Measurements from ENCODE around the gene DPYSL3.

The DPYSL3 gene

DNA sequence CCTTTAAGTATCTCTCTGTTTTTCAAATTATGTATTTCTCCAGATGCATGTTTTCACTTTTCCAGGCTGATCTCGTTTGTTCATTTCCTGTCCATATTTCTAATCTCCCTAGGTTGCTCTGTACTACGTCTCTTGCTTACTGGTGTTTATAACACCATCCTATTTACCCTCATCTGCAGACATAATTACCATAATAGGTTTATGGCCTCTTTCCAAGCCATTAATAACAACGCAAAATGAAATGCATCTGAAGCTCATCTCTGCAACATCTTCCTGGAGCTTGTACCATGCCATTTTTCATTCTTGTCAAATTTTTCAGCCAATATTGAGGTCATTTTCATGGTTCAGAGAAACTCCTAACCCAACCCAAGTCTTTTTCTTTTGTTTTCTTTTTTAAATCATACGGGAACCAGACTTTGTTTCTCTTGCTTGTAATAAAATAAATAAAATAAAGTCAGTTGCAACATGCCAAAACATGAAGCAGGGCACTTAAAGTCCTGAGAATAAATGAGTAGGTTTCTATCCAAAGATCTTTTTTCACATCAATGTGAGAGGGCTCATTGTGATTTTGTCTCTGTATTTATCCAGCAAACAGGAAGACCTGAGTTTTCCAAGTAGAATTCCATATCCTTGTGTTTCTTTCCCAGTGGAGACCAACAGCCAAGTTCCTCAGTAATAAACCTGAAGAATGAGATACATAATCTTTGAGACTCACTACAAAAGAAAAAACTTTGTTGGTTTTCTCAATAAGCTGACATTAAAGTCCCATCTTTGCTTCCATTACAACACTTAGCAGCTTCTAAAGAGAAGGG, 37.0 kb downstream of the DPYSL3 start:
- no peak for DNase-seq (ENCODE audit: low read depth)

DNA sequence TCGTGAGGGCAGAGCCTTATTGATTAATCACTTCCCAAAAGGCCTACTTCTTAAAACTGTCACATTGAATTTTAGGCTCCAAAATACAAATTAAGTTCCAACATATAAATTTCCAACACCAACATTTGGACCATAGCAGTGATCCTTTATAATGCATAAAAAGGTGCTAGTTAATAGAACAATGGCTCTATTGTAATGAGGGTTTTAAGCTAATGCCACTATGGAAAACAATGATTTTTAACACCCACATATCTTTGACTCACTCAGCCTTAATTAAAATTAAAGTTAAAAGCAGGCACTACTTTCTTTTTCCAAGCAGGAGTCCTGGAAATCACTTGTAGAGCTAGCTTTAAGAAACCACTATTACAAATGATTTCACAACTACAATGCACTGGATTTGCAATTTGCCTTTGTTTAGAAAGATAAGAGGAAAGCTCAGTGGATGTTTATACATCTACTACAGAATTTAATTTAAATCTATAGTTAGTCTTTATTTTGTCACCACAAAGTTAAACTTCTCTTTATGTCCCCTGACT, 41.8 kb downstream of the DPYSL3 start:
- peak; percentile 74 for DNase-seq (ENCODE audit: low read depth)

DNA sequence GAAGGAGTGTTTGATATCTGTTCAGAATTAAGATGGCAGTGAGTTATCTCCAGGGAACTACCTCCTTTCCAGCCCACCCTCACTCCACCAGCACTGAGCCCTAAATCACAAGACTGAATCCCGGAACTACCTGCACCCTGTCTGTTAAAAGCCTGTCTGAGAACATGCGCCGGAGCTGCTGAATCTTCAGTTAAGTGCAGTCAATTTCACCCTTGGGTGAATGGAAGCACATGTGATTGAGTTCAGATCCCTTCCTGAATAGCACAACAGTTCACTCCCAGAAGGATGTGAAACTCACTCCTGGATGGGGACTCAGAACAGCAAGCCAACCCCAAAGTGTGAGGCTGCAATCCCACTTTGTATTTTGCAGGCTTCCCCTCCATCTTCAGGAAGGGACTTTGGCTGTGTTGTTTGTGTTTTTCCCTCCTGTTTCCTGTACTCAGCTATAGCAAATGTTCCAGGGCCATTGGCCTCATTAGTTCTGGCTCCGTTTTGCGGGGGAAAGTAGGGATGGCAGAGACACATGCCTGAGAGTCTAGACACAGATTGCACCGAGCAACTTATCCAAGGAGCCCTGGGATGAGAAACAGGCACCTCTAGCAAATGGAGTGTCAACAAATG, 43.4 kb downstream of the DPYSL3 start:
- DNase-seq (ENCODE audit: low read depth) = no peak

DNA sequence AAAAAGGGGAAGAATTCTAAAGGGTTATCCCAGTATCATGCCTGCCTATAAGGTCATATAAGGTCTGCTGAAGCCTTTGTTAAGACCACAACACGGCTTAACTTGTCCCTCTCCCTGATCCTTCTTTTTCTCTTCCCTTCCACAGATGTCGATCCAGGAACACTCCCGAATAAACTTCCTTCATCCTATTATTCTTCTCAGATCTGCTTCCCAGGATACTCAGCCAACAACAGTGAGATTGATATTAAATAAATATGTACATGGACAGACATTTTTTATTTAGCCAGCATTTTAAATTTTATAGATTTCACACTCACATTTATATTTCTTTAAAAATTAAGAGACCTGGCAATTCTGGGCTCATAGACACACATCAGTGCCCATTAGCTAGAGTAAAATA, 44.1 kb downstream of the DPYSL3 start:
- DNase-seq (ENCODE audit: low read depth) = no peak

DNA sequence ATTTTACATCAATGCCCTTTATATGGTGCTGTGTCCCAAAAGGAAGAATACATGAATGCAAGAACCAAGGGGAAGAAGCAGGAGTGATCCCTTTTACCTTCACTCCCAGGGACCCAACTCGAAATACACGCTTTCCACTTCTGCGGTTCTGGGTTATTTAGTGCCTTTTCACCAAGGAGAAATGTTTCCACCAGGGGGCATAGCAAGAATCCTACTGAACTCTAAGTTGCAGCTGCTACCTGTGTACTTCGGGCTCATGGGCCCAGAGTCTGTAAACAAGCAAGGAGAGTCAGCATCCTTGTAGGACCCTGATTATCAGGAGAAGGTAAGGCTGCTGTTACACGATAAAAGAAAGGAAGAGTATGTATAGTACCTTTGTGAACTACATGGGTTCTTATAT, 45.7 kb downstream of the DPYSL3 start:
- DNase-seq (ENCODE audit: low read depth) = peak; percentile 69

DNA sequence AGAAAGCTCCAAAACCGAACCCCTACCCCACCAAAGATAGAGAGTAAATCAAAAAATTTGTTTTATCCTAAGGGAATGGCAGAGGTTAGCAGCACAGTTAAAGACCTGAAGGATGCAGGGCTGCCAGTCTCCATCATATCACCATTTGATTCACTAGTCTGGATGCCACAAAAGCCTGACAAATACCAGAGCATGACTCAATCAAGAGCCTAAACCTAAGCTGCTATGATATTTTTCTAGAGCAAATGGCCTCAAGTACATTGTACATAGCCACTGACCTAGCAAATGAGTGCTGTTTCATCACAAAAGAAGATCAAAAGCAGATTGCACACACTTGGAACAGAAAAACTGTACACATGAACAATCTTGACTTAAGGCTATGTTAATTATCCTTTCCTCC, 48.0 kb downstream of the DPYSL3 start:
- peak; percentile 79 for DNase-seq (ENCODE audit: low read depth)

DNA sequence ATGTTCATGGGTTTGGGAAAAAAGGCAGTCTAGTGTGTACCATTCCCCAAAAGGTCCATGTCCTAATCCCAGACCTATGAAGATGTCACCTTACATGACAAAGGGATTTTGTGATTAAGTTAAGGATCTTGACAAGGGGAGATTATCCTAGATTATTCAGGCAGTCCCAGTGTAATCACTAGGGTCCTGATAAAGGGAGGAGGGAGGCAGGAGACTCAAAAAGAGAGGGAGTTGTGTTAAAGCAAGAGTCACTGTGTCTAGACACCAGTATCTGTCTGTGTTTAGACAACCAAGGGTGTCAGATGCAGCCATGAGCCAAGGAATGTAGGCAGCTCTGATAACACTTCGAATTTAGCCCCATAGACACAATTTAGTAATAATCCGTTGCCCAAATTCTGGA, 49.5 kb downstream of the DPYSL3 start:
- no peak for DNase-seq (ENCODE audit: low read depth)

DNA sequence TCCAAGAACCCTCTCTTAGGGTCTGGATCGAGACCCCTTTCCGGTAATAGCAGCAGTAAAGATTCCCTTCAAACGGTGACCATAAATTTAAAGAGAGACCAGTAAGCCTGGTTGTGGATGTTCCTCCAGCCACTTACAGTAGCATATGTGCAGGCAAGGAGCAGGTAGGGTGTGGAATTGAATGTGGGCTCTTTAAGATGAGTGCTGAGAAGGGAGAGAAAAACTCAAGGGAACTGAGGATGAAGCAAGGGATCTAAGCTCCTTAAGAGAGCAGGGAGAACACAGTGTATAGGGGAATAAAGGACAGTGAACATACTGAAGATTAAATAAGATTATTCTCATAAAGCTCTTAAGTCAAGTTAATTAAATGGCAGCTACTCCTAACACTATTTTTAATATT, 51.3 kb downstream of the DPYSL3 start:
- no peak for DNase-seq (ENCODE audit: low read depth)

DNA sequence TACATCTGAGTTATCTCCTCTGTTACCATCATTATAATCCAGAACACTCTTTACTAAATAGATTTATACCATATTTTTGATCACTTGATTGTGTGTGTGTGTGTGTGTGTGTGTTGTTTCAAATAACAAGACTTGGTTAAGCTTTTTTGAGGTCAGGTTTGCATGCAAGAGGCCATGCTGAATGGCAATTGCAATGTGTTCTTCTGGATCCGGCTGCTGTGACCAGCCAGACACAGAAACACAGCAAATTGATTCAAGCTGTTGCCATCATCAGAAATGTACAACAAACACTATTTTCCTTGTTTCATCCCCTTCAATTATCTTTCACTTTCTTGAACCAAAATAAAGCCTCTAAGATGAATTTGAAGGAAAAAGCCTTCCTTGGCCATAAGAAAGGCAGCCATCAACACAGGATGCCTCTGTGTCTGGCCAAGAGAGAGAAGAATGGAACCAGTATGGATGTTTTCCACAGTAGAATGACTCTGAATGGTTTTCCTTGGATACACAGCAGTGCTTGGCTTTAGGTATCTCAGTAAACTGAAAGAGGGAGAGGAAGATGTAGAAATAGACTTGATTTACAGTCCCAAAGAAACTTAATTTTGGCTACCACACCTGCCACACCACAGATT, 53.9 kb downstream of the DPYSL3 start:
- no peak for DNase-seq (ENCODE audit: low read depth)

DNA sequence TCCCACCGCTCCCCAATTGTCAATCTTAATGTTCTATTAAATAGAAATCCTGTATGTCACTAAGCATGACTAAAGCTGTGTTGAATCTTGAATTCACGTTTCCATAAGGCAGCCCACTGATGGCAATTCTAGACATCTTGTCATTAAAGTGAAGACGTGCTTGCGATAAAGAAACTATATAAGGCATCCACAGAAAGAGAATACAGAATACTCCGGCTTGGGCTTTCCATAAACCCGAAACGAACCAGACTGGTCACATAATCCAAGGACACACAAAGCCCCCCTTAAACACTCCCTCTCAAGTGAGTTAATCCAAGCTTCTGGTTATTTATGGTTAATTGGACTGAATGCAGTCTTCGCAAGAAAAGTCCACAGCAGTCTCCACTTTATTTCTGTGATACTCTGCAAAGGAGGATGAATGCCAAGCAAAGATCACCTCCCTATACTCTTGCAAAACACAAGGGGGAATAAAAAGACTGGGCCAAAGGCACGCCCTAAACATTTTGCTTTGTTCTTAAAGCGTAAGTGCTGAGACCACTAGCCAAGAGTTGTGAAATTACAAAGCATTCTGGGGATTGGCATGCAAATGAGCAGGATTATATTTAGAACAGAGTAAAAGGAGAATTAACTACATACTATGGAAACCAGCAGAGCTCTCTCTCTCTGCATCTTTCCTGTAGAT, 54.7 kb downstream of the DPYSL3 start:
- DNase-seq (ENCODE audit: low read depth) = peak; percentile 85

DNA sequence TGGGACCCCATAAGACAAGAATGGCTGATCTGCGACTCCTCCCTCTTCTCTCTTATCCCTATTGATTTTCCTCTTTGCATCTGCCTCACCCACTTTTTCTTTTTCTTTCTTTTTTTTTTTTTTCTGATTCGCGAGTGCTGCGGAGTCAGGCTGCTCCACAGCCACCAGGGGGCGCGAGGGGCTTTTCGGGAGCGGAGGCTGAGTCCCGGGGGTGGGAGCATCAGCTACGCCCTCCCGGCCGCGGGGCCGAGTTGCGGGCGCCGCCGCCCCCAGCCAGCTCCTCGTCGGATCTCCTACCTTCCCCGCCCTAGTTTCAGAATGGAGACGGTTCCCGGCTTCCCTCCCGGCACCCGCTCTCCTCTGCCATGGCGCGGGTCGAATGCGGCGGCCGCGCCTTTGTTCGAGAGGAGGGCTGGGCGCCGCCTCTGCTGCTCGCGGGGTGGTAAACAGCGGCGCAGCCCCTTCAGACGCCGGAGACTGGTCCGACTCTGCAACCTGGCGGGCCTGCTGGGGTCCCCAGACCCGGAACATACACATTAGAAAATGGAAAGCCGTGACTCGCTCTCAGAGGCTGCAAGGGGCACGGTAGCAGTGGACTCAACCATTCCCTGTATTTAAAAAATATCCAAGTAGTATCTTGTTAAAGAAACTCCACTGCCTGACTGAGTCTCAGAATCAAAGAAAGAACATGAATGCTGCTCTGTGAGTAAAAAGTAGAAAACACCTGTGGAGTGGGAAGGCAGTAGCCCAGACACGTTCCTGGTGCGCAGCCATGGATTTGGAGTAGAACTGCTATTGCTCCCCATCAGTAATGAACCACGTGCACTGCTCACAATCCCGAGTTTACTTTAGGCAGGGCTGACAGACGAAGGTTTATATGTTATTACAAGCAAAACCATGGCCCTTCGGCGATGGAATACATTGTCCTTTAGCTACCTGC, 55.7 kb downstream of the DPYSL3 start:
- DNase-seq (ENCODE audit: low read depth) = peak; percentile 78

DNA sequence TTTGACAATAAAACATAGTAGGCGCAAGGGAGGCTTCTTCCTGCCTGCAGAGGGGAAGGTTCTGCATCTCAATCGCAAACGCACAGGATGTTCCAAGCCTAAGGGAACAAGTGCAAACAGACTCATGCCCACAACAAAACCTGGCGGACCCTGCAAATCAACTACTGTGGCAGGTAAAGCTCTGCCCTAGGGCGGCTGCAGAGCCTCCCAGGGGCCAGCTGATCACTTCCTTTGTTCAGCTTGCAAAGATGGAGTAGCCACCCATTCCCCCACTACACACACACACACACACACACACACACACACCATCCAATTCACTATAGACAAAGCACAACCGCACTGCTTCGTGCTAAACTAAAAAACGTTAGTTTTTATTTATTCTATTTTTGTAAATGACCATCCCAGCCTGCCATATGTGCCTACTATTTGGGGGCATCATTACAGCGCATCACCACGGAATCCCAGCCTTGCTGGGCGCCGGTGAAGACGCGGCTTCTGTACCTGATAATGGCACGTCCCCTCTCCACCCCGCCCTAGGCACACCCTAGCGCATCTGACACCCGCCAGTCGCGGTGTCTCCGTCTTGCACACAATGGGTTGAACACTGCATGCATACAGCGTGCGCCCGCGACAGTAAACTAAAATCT, 57.6 kb downstream of the DPYSL3 start:
- peak; percentile 12 for DNase-seq (ENCODE audit: low read depth)

DNA sequence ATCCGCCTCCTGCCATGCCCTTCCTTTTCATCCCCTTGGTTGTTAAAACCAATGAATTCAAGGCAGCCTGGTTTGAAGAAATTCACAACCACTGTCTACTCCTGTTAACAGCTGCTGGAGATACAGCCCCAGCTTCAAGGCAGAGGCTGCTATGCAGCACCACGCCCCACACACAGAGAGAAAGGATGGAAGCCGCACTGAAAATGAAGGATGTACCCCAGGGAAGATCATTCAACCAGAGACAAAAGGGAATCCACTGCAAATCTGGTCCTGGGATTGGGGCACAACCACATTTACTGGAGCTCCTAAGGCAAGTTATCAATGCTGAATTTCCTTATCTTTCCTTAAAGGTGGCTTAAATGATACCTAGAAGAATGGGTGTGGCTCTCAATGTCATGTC, 58.7 kb downstream of the DPYSL3 start:
- DNase-seq (ENCODE audit: low read depth) = no peak

DNA sequence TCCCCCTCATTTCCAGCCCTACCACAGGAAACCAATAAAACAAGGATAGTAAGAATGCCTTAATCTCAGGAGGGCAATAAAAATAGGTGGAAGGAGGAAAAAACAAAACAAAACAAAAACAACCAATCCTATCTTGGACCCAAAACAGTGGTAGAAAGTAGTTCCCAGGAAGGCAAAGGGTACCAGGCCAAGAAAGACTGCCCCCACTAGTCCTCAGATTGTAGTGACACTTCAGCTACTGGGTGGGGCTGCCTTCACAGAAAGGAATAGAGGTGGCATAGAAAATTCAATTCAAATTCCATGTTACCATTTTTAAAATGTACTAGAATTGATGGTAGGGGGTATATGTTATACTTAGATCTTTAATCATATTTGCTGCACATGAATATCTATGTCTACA, 59.3 kb downstream of the DPYSL3 start:
- DNase-seq (ENCODE audit: low read depth) = no peak

DNA sequence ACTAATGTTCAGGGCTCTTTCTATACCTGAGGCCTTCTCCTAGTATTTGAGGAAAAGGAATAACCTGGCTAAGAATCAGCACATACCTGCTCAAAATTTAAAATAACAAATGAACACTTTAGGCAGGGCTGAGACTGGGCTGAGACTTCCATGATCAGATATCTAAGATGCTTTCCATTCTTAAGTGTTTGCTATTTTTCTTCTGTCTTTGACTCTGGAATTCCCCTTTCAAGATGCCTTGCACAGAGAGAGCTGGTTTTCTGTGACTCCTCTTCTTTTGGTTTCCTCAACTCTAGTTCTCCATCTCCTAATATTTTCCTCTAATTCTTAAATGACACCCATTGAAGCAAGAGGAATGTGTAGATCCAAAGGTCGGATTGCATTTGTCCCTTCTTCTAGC, 61.1 kb downstream of the DPYSL3 start:
- peak; percentile 18 for DNase-seq (ENCODE audit: low read depth)

DNA sequence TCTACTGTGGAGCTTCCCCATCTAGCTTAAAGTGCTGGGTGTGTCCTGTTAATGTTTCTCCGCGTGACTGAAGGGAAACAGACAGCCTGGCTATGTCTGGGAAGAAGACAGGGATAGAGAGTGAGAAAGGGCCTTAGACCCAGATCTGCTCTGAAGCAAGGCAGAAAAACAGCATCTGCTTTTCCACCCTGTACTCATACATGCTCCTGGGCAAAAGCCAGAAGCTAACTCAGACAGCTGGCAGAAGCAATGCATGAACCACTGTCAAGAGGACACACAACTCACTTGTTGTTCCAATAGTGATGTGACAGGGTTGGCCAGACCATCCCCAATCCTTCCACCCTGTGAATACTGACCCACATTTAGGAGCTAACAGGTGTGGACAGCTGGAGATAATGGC, 63.3 kb downstream of the DPYSL3 start:
- DNase-seq (ENCODE audit: low read depth) = no peak

DNA sequence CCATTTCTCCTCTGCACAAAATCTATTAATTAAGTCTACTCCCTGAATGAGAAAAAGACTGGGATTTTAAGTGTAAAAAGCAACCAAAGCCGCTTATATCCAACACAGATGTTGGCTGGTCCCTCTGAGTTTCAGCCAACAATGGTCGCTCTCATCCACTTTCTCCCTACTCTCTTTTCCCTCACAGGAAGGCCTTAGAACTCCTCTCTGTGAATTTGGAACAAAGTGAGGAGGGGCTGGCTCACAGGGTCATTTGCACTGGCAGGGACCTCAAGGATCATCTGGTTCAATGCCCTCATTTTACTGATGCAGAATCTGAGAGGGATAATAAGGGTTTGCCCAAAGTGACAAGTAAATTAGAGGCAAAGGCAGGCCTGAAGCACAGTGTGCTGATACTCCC, 64.0 kb downstream of the DPYSL3 start:
- no peak for DNase-seq (ENCODE audit: low read depth)

DNA sequence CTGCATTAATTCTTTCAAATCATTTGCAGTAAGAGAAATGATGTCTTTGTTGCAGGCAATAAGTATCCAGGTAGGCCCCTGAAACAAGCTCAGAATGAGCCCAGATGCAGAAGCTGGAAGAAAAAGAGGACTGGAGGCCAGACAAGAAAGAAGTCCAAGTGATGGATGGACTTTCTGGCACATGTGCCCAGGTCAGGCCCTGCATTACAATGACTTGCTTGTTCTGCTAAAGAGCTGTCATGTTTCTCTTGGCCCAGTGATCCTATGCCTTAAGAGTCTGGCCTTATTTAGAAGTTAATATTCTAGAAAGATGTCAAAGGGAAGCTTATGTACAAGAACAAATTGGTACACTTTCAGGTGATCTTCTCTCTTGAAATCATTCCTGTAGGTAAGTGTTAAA, 64.8 kb downstream of the DPYSL3 start:
- no peak for DNase-seq (ENCODE audit: low read depth)

DNA sequence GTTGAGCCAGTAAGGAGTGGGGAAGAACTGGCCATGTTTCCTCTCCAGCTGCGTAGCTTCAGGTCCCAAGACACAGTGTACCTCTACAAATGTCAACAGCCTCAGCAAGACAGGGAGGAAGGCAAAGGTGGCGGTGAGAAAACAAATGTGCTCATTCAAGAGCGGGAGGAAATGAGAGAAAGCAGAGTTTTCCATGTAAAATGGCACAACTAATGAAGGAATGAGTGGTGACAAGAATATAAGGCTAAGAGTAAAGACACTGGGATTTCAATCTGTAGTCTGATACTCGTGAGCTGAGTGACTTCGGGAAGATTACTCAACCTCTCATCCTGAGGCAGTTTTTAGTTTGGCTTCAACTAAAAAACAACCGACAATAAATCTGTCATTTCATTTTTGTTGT, 67.6 kb downstream of the DPYSL3 start:
- DNase-seq (ENCODE audit: low read depth) = no peak

DNA sequence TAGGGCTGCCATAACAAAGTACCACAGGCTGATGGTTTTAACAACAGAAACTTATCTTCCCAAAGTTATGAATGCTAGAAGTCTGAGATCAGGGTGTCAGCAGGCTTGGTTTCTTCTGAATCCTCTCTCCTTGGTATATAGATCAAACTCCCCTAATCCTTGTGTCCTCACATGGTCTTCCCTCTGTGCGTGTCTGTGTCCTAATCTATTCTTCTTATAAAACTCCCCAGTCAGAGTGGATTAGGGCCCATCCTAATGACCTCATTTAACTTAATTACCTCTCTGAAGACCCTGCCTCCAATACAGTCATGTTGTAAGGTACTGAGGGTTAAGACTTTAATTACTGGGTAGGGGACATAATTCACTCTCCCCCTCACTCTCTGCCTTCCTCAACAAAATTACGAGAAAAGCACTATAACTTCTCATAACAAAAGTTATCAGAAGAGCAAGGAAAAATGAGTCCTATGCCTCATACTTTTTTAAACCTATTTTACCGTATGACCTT, 68.6 kb downstream of the DPYSL3 start:
- DNase-seq (ENCODE audit: low read depth) = no peak

DNA sequence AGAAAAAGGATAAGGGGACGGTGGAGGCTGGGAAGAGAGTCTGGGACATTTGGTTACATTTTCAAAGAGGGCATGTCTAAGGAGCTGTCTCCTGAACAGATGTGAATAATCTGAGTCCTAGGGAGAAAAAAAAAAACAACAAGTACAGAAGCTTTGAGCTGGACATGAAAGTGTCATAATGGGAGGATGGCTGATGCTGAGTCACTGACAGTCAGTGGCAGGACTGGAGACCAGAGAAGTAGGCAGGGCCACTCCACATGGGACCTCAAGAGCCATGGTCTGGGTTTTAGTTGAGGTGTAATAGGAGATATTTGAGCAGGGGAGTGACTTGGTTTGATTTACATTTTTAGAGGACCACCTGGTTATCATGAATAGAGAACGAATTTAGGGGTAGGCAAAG, 70.6 kb downstream of the DPYSL3 start:
- DNase-seq (ENCODE audit: low read depth) = peak; percentile 43

All from amniotic epithelial cell (primary cell).